ENCODE data around the gene SREK1IP1.

SREK1IP1 gene

DNA sequence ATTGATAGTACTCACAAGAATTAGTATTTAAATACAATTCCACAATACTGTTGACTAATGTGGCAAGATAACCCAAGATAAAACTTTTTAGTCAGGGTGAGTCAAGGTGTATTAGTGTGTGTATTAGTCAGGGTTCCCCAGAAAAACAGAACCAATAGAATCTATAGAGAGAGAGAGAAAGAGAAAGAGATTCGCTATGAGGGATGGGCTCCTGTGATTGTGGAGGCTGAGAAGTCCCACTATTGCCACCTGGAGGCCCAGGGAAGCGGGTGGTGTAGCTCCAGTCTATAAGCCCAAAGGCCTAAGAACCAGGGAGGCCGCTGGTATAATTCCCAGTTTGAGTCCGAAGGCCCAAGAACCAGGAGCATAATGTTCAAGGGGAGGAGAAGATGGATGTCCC, 88.2 kb downstream of the SREK1IP1 start:
- no peak for DNase-seq (ENCODE audit: low spot score)

DNA sequence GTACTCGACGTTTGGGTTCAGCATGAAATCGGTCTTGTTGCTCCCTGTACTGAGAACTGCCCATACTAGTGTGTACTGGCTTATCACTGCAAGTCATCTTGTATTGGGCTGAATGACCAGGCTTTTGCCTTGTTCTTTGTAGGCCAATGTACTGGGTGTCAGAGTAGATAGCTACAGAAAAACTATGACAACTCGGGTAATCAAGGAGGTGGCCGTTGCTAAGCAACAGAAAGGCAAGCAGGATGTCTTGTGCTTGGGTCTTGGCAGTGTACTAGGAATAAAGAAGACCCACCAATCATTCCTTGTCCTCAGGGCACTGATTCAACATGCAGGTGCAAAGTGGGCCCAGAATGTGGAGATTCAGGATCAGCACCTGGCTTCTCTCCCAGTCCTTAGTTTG, 90.1 kb downstream of the SREK1IP1 start:
- DNase-seq (ENCODE audit: low spot score), result no peak

DNA sequence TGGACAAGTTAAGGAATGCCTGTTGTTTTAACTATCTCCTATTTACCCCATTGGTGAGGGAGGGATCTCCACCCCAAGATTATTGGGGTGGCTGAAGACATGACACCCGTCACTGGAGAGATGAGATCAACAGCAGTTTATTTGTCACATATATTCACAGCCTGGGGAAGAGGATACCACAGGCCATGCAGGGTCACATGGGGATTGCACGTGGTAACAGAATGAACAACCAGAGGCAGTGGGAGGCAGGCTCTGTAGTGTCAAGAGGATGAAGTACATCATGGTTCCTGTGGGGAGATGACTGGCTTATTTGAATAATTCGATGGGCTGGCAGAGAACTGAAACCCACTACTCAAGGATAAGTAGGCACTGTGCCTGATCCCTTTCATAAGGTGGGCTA, 96.8 kb downstream of the SREK1IP1 start:
- no peak for DNase-seq (ENCODE audit: low spot score)

DNA sequence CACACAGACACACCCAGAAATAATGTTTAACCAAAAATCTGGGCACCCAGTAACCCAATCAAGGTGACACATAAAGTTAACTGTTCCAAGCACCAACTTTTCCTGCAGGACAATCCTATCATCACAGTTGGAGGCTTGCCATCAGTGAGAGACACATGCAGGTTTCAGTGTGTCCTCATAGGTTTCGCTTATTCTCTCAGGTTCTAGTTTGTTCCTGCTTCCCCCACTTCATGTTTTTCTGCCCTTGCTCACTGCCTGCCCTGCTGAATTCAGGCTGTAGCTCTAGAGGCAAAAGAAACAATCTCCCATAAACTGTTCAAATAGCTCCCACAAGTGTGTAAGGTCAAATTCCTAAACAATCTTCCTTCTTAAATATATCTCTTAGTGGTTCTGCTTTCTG, 98.2 kb downstream of the SREK1IP1 start:
- DNase-seq (ENCODE audit: low spot score), result no peak

Measured in kidney capillary endothelial cell (primary cell).